ENCODE data around the gene SBNO1.
A peak's percentile ranks its signal among the peaks of the same experiment; 100 is the strongest.
"Not testable (repeated sequence)": the region's sequence is repeated elsewhere in the genome, so short reads cannot be mapped to it uniquely, and the experiment has no call there.

The SBNO1 gene

DNA sequence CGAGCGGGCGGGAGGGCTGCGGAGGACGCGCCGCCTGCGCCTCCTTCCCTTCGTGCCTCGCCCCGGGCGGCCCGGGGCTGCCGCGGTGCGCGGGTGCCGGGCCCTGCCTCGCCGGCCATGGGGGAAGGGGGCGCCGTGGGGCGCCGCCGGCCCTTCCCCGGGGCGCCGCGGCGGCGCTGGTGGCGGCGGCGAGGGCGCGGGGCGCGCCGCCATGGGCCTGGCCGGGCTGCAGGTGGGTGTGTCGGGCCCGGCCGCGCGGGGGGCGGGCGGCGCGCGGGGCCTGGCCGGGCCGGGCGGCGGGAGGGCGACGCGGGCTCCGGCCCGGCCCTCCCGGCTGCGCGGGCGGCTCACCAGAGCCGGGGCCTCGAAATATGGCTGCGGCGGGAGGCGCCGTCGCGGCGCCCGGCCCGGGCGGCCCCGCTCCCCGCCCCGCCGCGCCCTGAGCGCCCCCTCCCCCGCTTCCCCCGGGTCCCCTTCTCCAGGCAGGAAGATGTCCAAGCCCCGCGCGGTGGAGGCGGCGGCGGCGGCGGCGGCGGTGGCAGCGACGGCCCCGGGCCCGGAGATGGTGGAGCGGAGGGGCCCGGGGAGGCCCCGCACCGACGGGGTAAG, 24.4 kb upstream of the SBNO1 start:
- peak overlapping the region; percentile 54 for H3K4me3 ChIP-seq (ENCODE audit: low read depth, low read length)

DNA sequence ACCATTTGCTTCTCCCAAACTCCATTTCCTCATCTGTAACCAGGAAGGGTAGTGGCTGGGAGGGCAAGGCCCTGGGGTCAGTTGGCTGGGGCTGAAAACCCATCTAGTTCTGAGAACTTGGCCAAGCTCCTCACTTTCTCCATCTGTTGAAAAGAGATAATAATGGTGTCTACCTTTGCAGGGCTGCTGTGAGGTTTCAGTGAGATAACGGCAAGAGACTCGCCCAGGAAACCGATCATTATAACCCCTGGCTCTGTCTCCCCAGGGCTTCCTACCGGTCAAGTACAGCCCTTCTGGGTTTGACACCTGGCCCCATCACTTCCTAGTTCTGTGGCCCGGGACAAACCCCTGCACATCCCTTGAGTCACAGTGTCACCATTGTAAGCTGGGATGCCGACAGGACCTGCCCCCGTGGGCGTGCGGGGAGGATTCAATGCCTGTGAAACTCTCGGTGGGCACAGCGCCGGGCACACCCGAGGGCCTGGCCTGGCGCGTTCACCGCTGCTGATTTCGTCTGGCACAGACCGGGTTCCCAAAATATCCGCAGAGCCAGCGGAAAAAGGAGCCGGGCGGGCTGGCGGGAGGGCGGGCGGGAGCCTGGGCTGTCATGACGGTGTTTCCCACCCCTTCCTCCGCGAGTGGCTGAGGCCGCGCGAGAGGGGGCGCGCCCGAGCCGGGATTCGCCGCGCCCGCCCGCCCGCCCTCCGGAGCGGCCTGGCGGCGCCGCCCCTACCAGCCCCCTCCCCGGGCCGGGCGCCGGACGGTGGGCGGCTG, 23.7 kb upstream of the SBNO1 start:
- peak overlapping the region; percentile 36 for H3K4me3 ChIP-seq (ENCODE audit: low read depth, low read length)

DNA sequence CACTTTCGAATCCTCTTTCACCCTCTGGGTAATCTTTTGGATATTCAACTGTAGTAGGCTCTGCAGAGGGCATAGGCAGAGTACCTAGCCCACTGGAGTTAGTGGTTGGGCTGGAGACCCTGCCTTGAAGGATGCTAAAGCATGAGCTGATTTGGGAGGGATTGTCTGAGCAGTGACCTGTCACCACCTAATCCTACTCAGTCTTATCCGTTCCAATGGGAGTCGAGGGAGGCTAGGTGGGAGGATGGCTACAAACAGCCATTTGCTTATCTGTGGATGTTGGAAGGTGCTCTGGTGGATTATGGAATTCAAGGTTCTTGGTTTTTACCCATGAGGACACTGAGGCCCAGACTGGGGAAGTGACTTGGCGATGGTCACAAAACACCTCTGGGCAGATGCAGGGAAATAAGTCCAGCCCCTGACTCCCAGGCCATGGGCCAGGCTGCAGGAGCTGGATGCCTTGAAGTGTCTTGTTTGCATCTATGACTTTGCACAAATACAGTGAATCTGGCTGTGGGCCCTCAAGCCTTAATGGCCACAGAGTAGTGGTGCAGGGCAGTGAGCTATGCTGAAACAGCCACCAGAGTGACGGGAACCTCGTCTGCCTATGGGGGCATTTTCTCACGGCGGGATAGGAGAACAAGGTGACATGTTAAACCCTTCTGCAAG, 23.0 kb upstream of the SBNO1 start:
- no peak overlapping the region for H3K4me3 ChIP-seq (ENCODE audit: low read depth, low read length)

DNA sequence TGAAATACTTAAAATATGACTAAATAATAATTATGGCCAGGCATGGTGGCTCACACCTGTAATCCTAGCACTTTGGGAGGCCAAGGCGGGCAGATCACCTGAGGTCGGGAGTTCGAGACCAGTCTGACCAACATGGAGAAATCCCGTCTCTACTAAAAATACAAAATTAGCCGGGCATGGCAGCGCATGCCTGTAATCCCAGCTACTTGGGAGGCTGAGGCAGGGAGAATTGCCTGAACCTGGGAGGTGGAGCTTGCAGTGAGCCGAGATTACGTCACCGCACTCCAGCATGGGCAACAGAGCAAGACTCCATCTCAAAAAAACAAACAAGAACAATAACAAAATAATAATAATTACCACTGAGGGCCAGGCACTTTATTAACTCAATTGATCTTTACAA, 20.9 kb upstream of the SBNO1 start:
- H3K4me3 ChIP-seq (ENCODE audit: low read depth, low read length): not testable (repeated sequence)

DNA sequence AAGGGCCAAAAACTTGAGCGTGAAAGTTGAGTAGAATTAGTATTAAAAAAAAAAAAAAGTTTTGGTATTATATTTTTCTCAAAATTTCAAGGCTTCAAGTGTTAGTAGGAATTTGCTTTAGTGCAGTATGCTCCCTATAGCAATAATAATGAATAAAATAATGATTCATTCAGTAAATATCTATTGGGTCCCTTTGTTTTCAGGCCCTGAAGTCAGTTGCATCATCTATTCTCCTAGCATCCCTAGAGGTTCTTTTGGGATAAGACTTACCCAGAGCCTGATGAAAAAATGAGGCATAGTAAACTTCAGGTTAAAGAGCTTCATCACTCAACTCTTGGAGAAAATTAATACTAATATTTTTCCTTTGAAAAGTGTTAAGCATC, 20.3 kb upstream of the SBNO1 start:
- H3K4me3 ChIP-seq (ENCODE audit: low read depth, low read length): peak overlapping the region; percentile 88

DNA sequence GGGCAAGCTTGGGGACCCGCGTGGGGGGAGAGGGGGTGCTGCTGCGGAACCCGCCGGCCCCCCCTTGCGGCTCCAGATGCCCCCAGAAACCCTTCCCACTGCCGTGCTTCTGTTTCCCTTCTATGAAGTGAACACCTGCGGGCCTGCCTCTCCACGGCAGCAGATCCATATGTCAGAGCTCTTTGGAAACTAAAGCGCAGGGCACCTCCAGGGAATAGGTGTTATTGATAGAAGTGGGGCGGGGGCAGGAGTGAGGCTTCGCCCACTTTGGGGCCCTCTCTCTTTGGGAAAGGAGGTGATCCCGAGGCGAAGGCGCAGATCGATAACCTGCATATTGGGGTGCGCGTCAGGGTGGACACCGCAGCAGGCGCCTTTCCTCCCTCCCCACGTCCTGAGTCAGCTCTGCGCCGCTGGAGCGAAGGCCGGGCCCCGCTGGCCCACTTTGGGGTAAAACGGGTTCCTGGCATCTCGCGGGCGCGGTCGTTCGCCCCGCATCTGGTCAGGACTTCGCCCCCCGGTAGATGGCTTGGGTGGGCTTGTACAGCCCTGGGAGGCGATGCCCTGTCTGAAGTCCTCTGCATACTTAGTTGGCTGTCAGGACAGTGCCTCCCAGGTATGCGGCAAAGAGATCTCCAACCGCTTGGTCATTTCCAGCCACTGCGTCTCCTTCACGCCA, 19.8 kb upstream of the SBNO1 start:
- H3K4me3 ChIP-seq (ENCODE audit: low read depth, low read length): peak overlapping the region; percentile 88

DNA sequence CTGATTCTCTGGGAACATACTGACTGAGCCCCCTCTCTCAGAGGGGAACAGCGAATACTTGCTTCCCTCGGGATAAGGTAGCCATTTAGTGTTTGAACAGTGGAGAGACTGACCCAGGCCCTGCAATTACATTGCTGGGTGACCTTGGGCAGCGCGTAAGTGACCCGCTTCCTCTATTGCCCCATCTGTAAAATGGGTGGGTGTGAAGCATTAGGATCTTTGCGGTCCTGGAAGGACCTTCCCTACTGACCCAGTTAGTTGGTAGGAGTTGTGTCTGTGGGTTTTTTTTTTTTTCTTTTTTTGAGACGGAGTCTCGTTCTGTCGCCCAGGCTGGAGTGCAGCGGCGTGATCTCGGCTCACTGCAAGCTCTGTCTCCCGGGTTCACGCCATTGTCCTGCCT, 18.0 kb upstream of the SBNO1 start:
- H3K4me3 ChIP-seq (ENCODE audit: low read depth, low read length): no peak overlapping the region

DNA sequence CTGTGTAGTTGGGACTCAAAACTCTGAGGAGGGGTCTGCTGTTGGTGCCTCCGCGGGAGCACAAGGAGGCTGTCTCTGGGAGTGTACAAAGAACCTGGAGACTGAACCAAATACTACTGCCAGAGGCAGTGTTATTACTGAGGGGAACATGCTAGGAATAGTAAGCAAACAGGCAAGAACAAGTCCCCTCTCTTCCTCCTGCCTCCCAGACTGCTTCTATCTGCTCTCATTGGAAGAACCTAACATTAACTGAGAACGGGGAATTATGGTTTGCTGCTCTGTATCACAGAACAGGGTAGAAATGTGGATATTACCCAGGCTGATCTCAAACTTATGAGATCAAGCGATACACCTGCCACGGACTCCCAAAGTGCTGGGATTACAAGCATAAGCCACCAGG, 14.7 kb upstream of the SBNO1 start:
- H3K4me3 ChIP-seq (ENCODE audit: low read depth, low read length): no peak overlapping the region

DNA sequence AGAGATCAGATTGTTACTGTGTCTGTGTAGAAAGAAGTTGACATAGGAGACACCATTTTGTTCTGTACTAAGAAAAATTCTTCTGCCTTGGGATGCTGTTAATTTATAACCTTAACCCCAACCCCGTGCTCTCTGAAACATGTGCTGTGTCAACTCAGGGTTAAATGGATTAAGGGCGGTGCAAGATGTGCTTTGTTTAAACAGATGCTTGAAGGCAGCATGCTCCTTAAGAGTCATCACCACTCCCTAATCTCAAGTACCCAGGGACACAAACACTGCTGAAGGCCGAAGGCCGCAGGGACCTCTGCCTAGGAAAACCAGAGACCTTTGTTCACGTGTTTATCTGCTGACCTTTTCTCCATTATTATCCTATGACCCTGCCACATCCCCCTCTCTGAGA, 7.8 kb upstream of the SBNO1 start:
- H3K4me3 ChIP-seq (ENCODE audit: low read depth, low read length): not testable (repeated sequence)

DNA sequence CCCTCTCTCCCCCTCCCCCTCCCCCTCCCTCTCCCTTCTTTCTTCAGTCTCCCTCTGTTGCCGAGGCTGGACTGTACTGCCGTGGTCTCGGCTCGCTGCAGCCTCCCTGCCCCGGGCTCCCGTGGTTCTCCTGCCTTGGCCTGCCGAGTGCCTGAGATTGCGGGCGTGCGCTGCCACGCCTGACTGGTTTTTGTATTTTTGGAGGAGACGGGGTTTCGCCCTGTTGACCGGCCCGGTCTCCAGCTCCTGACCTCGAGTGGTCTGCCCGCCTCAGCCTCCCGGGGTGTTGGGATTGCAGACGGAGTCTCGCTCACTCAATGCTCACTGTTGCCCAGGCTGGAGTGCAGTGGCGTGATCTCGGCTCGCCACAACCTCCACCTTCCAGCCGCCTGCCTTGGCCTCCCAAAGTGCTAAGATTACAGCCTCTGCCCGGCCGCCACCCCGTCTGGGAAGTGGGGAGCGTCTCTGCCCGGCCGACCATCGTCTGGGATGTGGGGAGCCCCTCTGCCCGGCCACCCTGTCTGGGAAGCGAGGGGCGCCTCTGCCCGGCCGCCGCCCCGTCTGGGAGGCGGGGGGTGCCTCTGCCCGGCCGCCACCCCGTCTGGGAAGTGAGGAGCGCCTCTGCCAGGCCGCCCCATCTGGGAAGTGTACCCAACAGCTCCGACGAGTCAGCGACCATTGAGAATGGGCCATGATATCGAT, 7.2 kb upstream of the SBNO1 start:
- H3K4me3 ChIP-seq (ENCODE audit: low read depth, low read length): not testable (repeated sequence)

DNA sequence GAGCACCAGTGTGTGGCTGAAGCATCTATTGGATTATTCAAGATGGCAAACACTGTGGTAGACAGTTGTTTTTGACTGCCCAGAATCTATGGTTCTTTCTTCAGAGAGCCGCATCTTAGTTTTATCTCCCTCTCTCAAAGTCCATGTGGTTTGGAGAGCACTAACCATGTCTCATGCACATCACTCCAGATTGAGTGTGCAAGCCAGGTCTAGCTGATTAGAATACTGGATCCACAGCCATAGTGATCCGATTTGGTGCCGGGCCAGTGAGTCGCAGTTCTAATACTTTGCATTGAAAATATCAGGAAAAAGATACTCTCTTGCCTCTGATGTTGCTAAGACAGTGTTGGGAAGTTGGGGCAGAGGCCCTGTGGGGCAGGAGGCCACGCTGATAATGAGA, 4.6 kb upstream of the SBNO1 start:
- no peak overlapping the region for H3K4me3 ChIP-seq (ENCODE audit: low read depth, low read length)

DNA sequence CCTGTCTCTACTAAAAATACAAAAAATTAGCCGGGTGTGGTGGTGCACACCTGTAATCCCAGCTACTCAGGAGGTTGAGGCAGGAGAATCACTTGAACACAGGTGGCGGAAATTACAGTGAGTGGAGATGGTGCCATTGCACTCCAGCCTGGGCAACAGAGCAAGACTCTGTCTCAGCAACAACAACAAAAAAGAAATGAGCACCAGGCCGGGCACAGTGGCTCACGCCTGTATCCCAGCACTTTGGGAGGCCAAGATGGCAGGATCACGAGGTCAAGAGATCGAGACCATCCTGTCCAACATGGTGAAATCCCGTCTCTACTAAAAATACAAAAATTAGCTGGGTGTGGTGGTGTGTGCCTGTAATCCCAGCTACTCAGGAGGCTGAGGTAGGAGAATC, 3.8 kb upstream of the SBNO1 start:
- not testable (repeated sequence) for H3K4me3 ChIP-seq (ENCODE audit: low read depth, low read length)

DNA sequence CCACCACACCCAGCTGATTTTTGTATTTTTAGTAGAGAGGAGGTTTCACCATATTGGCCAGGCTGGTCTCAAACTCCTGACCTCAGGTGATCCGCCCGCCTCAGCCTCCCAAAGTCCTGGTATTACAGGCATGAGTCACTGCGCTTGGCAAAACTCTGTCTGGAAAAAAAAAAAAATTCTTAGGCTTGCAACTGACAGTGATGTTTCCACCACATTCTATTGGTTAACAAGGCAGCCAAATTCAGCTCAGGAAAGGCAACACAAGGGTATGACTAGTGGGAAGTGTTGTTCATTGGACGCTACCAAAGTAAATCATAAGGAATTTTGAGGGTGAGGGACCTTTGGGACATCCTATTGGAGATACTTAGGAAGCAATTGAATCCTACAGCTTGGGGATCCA, 2.9 kb upstream of the SBNO1 start:
- H3K4me3 ChIP-seq (ENCODE audit: low read depth, low read length): no peak overlapping the region

DNA sequence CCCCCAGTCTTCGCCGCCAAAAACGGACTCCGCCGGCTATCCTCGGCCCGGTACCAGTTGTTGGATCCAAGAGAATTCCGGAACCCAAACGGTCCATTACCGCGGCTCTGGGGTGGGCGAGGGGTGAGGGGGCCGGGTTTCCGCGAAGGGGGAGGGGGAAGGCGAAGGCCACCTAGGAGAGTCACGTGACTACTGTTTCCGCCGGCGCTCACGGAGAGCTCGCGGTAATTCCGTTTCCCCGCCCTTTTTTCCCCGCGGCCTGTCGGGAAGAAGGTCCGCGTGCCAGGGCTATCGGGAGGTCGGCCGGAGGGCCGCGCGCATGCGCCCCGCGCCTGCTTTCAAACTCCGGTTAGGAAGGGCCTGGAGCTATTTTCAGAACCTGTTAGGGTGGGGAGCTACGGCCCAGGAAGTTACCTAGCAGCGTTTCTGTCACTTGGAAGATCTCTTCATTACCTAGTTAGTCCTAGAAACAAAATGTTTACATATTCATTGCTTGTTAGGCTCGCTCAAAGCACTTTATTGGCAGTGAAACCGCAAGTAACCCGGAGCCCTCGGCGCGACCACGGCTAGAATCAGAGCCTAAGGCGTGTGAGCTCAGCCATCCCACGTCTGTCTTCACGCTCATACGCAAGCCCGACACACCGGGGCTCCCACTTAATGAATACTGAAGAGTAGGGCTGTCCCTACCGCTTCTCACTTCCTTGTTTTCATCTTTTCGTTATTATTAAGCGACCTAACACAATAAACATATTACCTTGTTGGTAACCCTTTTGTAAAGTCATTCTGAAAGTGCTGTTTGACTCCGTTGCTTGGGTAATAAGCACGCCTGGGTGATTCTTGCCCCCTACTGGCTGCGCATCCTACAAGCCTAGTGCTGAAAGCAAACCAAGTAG, 624 bp upstream of the SBNO1 start:
- H3K4me3 ChIP-seq (ENCODE audit: low read depth, low read length): peak overlapping the region; percentile 50

DNA sequence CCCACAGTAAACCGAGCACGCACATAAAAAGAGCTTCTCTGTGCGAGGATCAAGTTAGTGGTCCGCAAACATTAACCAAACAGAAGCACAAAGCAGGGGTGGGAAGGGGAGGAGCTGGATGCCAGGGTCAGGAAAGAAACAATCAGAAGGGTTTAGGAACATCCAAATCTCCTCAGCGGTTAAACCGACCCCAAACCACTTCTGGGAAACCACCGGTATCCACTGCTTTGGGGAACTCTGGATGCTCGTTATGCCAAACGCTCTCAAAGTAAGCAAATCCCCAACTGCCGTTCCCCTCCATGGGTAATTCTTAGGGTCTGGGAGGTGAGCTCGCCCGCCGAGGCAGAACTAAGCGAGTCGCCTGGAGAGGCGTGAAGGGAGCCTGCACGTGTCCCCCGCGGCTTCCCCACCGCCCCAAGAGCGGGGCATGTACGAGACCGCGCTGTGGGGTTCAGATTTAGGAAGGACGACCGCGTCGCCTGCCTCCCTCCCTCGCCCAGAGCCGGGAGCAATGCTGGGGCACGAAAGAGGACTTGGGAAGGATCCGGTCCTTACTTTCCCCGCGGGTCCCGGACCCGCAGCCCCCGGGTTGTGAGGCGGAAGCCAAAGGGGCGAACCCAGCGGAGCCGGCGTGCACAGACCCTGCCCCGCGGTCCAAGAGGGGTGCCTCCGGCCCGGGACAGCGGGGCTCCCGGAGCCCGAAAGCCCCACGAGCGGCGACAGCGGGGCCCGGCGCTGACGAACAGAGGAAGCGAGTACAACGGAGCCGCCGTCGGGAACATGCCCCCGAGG, 711 bp downstream of the SBNO1 start:
- H3K4me3 ChIP-seq (ENCODE audit: low read depth, low read length): peak overlapping the region; percentile 94

DNA sequence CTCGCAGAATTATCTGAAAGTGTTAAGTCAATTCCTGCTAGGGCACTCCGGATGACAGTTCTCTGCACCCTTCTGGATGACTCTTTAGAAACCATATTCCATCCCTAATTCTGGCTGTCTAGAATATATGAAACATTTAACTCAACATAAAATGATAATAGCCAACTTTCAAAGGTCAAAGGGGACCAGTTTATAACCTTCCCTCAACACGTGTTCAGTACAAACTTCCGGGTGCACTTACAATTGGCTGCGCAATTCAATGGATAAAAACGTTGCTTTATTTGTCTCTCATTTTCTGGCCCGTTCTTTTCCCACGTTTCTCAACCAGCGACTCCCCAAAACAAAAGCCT, 1.3 kb downstream of the SBNO1 start:
- H3K4me3 ChIP-seq (ENCODE audit: low read depth, low read length): peak overlapping the region; percentile 94

DNA sequence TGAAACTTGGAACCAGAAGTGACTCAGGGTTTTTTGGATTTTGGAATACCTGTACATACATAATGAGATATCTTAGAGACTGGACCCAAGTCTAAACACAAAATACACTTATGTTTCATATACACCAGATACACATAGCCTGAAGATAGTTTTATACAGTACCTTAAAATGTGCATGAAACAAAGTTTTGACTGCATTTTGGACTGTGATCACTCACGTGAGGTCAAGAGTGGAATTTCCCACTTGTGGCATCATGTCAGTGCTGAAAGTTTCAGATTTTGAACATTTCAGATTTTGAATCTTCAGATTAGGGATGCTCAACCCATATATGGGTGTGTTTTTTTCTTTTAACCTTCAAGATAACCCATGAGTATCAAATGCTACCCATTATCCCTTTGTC, 6.6 kb downstream of the SBNO1 start:
- no peak overlapping the region for H3K4me3 ChIP-seq (ENCODE audit: low read depth, low read length)

DNA sequence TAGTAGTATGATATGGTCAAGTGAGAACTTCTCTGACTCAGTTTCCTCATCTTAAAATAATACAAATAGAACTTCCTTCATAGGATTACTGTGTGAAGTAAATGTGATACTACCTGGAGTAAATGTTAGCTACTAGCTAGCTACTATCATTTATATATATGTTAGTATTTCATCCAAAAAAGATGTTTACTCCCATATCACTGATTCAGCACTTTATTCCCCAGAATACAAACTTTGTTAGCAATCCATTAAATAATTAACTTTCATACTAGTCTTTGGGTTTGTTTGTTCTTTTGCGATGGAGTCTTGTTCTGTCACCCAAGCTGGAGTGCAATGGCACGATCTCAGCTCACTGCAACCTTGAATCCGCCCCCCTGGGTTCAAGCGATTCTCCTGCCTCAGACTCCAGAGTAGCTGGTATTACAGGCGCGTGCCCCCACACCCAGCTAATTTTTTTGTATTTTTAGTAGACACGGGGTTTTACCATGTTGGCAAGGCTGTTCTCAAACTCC, 8.4 kb downstream of the SBNO1 start:
- H3K4me3 ChIP-seq (ENCODE audit: low read depth, low read length): no peak overlapping the region

DNA sequence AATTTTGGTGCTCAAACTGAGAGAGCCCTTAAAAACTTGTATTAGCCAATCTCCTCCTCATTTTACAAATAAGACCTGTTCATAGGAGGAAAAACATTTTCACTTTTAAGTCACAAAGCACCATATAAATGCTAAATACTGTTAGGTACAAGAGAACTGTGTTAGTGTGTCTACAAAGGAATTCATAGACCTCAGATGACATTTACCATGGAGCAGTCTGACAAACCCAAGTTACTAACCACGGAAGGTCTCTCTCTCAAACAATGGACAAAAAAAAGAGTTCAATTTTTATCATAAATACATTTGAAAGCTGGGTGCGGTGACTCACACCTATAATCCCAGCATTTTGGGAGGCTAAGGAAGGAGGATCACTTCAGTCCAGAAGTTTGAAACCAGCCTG, 10.0 kb downstream of the SBNO1 start:
- no peak overlapping the region for H3K4me3 ChIP-seq (ENCODE audit: low read depth, low read length)
